ENCODE measurements around the gene PTPMT1.
"Not testable (repeated sequence)": the region's sequence is repeated elsewhere in the genome, so short reads cannot be mapped to it uniquely, and the experiment has no call there.

The PTPMT1 gene

DNA sequence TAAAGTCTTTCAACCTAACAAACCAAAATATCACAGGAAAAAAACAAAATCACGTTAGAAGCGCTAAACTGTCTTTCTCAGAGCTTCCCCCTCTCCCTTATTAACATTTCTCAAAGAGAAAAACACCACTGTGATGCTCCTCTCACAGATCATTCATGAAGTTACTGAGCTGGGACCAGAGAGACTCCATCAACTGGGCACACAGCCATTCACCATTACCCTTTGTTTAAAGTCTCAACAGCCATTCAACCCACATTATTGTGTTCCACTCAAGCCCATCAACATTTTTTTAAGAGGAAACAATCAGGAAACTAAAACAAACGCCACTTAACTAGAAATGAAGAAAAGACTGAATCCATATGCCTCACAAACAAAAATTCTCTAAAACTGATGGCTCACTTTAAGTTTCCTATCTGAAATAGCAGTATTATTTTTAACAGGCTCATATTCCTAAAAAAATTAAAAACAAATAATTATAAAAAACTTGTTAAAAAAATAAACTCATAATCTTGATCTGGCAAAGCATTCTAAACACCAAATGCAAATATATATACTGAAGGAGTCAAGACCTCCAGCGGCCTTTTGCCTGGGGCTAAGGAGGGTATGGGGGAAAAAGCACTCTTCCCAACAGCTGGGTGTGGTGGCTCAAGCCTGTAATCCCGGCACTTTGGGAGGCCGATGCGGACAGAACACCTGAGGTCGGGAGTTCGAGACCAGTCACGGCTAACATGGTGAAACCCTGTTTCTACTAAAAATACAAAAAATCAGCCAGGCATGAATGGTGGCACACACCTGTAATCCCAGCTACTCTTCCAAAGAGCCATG, 26.4 kb upstream of the PTPMT1 start:
- peak overlapping the region; percentile 24; the same call in 1 of the 2 replicates for H3K27ac ChIP-seq
- TF ChIP-seq ZFX (IDR thresholded peaks at IDR 0.05; ENCODE audit: borderline replicate concordance), result no peak
- TF ChIP-seq, protein P1, sequence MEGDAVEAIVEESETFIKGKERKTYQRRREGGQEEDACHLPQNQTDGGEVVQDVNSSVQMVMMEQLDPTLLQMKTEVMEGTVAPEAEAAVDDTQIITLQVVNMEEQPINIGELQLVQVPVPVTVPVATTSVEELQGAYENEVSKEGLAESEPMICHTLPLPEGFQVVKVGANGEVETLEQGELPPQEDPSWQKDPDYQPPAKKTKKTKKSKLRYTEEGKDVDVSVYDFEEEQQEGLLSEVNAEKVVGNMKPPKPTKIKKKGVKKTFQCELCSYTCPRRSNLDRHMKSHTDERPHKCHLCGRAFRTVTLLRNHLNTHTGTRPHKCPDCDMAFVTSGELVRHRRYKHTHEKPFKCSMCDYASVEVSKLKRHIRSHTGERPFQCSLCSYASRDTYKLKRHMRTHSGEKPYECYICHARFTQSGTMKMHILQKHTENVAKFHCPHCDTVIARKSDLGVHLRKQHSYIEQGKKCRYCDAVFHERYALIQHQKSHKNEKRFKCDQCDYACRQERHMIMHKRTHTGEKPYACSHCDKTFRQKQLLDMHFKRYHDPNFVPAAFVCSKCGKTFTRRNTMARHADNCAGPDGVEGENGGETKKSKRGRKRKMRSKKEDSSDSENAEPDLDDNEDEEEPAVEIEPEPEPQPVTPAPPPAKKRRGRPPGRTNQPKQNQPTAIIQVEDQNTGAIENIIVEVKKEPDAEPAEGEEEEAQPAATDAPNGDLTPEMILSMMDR (IDR thresholded peaks at IDR 0.05), result no peak

DNA sequence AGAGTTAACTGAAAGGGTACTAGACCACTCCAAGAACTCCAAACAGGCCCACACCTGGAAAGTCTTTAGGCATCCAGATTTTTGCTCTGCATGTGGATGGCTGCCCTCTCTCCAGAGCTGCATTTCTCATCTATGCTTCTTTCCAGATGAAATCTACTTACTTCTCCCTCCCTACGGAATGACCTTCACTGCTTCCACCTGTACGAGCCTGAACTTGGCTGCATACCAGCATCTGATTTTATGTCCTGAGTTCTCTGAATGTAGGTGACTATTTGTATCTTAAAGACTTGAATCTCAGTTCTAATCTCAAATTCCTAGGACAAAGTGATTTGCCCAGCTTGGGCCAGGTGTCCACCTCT, 25.7 kb upstream of the PTPMT1 start:
- peak overlapping the region; percentile 24; the same call in 1 of the 2 replicates for H3K27ac ChIP-seq
- TF ChIP-seq, protein P1 (IDR thresholded peaks at IDR 0.05), result no peak
- TF ChIP-seq ZFX (IDR thresholded peaks at IDR 0.05; ENCODE audit: borderline replicate concordance), result no peak

DNA sequence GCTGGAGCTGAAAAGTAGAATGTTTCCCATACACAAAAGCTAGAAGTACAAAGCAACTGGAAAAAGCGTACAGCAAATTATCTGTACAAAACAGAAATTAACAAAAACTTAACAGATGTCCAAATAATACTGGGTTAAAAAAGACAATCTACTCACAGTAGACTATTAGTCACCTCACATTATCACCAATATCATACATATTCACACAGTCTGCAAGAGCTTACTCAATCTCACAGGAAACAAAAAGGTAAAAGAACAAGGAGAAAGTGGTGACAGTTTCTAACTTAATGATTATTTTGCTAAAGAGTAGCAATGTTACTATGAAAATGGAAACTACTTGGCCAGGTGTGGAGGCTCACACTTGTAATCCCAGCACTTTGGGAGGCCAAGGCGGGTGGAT, 24.3 kb upstream of the PTPMT1 start:
- no peak for TF ChIP-seq ZFX (IDR thresholded peaks at IDR 0.05; ENCODE audit: borderline replicate concordance)
- TF ChIP-seq, protein P1 (IDR thresholded peaks at IDR 0.05), result no peak
- no peak overlapping the region for H3K27ac ChIP-seq

DNA sequence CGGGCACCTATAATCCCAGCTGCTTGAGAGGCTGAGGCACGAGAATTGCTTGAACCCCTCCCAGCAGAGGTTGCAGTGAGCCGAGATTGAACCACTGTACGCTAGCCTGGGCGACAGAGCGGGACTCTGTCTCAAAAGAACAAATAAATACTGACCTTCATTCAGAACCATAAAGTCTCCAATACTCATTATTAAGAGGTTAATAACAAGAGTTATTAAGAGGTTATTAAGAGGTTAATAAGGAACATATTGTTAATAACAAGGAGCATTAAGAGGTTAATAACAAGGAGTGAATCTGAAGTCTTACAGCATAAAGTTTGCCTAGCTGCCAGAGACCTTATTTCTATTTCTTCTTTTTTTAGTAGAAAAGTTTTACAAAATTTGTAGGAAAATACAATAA, 20.1 kb upstream of the PTPMT1 start:
- TF ChIP-seq ZFX (IDR thresholded peaks at IDR 0.05; ENCODE audit: borderline replicate concordance), result no peak
- H3K27ac ChIP-seq, result no peak overlapping the region

DNA sequence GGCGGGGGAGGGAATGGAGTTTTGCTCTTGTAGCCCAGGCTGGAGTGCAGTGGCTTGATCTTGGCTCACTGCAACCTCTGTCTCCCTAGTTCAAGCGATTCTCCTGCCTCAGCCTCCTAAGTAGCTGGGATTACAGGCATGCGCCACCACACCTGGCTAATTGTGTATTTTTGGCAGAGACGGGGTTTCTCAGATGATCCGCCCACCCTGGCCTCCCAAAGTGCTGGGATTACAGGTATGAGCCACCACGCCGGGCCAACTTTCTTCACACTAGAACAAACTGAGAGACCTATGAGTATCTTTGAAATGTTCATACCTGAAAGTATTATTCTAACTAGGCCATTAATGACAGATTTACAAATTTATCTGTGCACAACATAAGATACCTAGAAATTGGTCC, 19.1 kb upstream of the PTPMT1 start:
- not testable (repeated sequence) for H3K27ac ChIP-seq

DNA sequence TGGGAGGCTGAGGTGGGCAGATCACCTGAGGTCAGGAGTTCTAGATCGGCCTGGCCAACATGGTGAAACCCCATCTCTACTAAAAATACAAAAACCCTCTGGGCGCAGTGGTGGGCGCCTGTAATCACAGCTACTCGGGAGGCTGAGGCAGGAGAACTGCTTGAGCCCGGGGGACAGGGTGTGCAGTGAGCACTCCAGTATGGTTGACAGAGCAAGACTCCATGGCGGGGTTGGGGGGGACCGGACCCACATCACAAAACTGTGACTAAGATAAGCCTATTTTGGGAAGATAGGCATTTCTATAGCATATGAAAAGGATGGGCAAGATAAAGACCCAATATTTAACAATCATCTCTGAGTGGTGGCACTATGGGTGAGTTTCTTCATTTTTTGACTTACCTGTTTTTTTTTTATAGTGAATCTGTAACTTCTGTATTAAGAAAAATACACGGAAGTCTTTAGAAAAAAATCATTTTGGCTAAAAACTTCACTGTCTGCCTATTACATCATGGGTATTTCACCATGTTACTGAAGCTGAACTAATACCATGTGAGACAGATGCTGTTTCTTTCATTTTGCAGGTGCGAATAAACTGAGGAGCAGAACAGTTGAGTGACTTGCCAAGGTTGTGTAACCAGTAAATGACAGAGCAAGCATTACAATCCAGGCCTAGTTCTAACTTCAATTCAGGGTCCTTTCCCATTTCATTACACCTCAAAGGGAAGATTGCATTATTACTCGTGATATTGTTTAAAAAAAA, 14.9 kb upstream of the PTPMT1 start:
- H3K27ac ChIP-seq, result peak overlapping the region; percentile 81; the same call in 1 of the 2 replicates
- TF ChIP-seq ZFX (IDR thresholded peaks at IDR 0.05; ENCODE audit: borderline replicate concordance), result no peak
- TF ChIP-seq, protein P1 (IDR thresholded peaks at IDR 0.05), result no peak

DNA sequence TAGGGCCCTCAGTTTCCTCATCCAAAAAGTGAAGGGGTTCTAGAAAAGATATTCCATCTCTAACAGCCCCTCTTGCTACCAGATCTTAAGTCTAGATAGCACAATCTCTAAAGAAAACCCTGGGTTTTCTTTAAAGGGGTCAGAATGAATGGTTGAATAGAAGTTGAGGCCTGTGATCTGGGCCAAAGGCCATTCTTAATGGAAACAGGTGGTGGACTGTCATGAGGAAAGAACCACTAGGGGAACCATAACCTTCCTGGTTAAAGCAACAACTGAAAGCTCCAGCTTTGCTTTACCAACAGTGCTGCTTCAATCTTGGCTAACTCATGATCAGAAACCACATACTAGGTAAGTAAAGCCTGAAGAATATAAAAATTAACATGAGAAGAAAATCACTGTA, 14.3 kb upstream of the PTPMT1 start:
- TF ChIP-seq, protein P1 (IDR thresholded peaks at IDR 0.05), result peak; percentile 48
- TF ChIP-seq ZFX (IDR thresholded peaks at IDR 0.05; ENCODE audit: borderline replicate concordance), result no peak
- H3K27ac ChIP-seq, result peak overlapping the region; percentile 81

DNA sequence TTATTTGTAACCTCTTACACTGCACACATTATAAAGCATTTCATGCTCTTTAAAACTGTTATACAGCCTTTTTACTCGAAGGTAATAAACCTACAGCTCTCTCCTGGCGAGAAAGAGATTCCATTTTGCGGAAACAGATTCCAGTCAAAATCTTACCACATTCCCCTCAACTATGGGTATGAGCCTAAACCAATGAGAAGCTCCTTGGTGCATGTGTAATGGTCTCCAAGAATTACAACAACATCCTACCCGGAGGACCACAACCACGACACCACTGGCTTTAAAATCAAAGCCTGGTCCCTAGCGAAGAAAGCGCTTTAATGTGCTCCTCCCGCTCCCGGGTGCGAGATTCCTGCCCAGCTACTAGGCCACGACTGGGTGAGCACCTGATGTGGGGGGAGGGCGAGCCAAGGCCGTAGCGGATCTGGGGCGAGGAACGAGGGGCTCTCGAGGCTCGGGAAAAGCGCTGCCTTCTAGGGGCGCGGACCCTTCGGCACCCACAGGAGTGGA, 13.3 kb upstream of the PTPMT1 start:
- no peak for TF ChIP-seq ZFX (IDR thresholded peaks at IDR 0.05; ENCODE audit: borderline replicate concordance)
- TF ChIP-seq, protein P1 (IDR thresholded peaks at IDR 0.05), result no peak

More for the DNA sequence above, 13.3 kb upstream of the PTPMT1 start:
- peak overlapping the region; percentile 81 for H3K27ac ChIP-seq

Data from 22Rv1 (cell line).